Activated B cell treated with CpG ODN at 0.5 μM for 24 hours (primary cell): Measurements from ENCODE around the gene VCPKMT. TPM values are rescaled to one million over a fixed set of nuclear protein-coding genes. Genes with fewer than 3 reads are reported as not detected.
A peak's percentile ranks its signal among the peaks of the same experiment; 100 is the strongest.

Experiments used
- ATAC-seq: fragments of 200-7000 bp; cut with Tn5 transposase; one replicate; pipeline ENCODE4 v1.10.0; 2021; ENCODE audit warnings: low read depth, mild to moderate bottlenecking, moderate library complexity
- CTCF ChIA-PET: fragments of 350-600 bp; sonication (Branson Sonifier 250); formaldehyde crosslinking; loops from one replicate; lab custom pipeline; 2021; ENCODE audit warnings: antibody characterized with exemption; lab: Charles Lee
- POLR2A ChIA-PET: fragments of 350-600 bp; sonication (Branson Sonifier 250); formaldehyde crosslinking; loops from one replicate; lab custom pipeline; 2021; ENCODE audit warnings: antibody characterized with exemption; lab: Charles Lee
- DNase-seq: peaks from one replicate; pipeline ENCODE4 v3.0.0; 2022
- H3K27ac Mint-ChIP-seq: one replicate; pipeline ENCODE4 v1.8.0; 2020; ENCODE audit warnings: mixed read lengths
- H3K27me3 Mint-ChIP-seq: one replicate; pipeline ENCODE4 v1.8.0; 2021; ENCODE audit warnings: mixed read lengths
- H3K36me3 Mint-ChIP-seq: one replicate; pipeline ENCODE4 v1.8.0; 2021; ENCODE audit warnings: low read depth, mixed read lengths
- H3K4me1 Mint-ChIP-seq: one replicate; pipeline ENCODE4 v1.8.0; 2021; ENCODE audit warnings: mixed read lengths
- H3K4me3 Mint-ChIP-seq: one replicate; pipeline ENCODE4 v1.8.0; 2020; ENCODE audit warnings: mild to moderate bottlenecking, mixed read lengths
- H3K9me3 Mint-ChIP-seq: one replicate; pipeline ENCODE4 v1.8.0; 2020; ENCODE audit warnings: mixed read lengths
- intact Hi-C: fragments of 100-400 bp; cut with micrococcal nuclease; formaldehyde crosslinking; loops from one replicate; pipeline ENCODE4 v1.15.1; 2024
- total RNA-seq: library from RNA; stranded (reverse); gene quantifications from 2 replicates; pipeline ENCODE4 v1.2.3, GENCODE V29; 2022
- TF ChIP-seq, protein P1 (sequence below): fragments of 200-600 bp; IDR thresholded peaks from one replicate; pipeline ENCODE4 v1.8.0; 2022; ENCODE audit warnings: antibody characterized with exemption, mild to moderate bottlenecking

The VCPKMT gene
- total RNA-seq, 1 donor from 2014 or later, result 20.8 TPM

DNA sequence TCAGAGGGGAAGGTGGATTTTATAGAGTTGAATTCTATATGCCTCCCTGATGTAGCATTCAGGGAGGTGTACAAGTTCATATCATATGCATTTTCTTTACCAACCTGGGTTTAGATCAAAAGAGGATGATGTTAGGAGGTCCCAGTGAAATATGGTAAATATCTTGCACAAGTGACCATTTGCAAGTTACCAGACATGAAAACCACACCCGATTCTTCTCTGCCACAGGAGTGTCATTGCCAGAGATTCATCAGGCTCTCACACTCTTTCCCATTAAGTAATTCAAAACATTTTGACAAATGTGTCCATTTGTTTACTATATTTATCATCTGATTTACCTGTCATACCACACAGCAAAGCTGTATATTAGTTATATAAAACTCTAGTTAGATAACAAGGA lies 44.0 kb downstream of the VCPKMT start:
- POLR2A ChIA-PET, result interaction anchor here (1.4 to 4.9 kb wide), 4 partner anchors 10 to 210 kb away, joined by 5 to 44 read pairs (median 10); no protein-coding TSS in a partner anchor
- CTCF ChIA-PET, result interaction anchor here (1.2 kb wide), 1 partner anchor 32 kb away, joined by 4 read pairs; no protein-coding TSS in a partner anchor
- no peaks in the 10 kb centered on the region for H3K27me3 Mint-ChIP-seq

DNA sequence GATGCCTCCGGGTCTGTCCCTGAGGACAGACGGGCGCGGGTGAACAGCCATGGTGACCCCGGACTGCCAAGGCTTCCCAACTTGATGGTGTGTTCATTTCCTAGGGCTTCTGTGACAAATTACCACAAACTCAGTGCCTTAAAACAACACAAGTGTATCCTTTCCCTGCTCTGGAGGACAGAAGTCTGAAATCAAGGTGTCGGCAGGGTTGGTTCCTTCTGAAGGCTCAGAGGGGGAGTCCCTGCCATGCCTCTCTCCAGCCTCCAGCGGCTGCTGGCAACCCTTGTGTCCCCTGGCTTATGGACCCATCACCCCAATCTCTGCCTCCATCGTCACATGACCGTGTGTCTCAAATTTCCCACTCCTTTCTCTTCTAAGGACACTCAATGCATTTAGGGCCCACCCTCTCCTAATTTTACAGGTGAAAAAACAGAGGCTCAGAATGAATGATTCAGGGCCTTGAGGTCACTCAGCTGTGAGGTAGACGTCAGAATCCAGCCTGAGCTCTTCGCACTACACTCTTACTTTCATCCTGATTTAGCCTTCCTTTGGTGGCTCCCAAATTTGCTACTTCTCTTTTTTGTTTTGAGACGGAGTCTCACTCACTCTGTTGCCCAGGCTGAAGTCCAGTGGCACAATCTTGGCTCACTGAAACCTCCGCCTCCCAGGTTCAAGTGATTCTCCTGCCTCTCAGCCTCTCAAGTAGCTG lies 45.4 kb downstream of the VCPKMT start:
- peaks cover 29% of the 10 kb centered on the region for H3K36me3 Mint-ChIP-seq
- peak overlapping the region; percentile 73 for H3K27ac Mint-ChIP-seq
- CTCF ChIA-PET, result interaction anchor here (1.0 to 2.1 kb wide), 4 partner anchors 9 to 209 kb away, joined by 4 to 7 read pairs (median 4); no protein-coding TSS in a partner anchor
- H3K9me3 Mint-ChIP-seq, result no peaks in the 10 kb centered on the region
- no peaks in the 10 kb centered on the region for H3K27me3 Mint-ChIP-seq
- POLR2A ChIA-PET, result interaction anchor here (0.8 to 4.9 kb wide), 8 partner anchors 9 to 208 kb away, joined by 3 to 44 read pairs (median 4); no protein-coding TSS in a partner anchor
- intact Hi-C loops, result no loop called here
- H3K4me3 Mint-ChIP-seq, result peak overlapping the region; percentile 20
- DNase-seq, result no peak
- peak; percentile 52 for ATAC-seq
- peaks cover 53% of the 10 kb centered on the region for H3K4me1 Mint-ChIP-seq
- TF ChIP-seq, protein P1, sequence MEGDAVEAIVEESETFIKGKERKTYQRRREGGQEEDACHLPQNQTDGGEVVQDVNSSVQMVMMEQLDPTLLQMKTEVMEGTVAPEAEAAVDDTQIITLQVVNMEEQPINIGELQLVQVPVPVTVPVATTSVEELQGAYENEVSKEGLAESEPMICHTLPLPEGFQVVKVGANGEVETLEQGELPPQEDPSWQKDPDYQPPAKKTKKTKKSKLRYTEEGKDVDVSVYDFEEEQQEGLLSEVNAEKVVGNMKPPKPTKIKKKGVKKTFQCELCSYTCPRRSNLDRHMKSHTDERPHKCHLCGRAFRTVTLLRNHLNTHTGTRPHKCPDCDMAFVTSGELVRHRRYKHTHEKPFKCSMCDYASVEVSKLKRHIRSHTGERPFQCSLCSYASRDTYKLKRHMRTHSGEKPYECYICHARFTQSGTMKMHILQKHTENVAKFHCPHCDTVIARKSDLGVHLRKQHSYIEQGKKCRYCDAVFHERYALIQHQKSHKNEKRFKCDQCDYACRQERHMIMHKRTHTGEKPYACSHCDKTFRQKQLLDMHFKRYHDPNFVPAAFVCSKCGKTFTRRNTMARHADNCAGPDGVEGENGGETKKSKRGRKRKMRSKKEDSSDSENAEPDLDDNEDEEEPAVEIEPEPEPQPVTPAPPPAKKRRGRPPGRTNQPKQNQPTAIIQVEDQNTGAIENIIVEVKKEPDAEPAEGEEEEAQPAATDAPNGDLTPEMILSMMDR, result no peak

More for the DNA sequence above, 44.0 kb downstream of the VCPKMT start:
- Mint-ChIP-seq H3K27ac (no peak overlapping the region), H3K9me3 (no peaks in the 10 kb centered on the region), H3K4me3 (no peak overlapping the region), H3K36me3 (peaks cover 25% of the 10 kb centered on the region), H3K4me1 (peaks cover 50% of the 10 kb centered on the region)
- ATAC-seq, result no peak
- TF ChIP-seq, protein P1, result no peak
- intact Hi-C loops, result no loop called here
- DNase-seq, result no peak

DNA sequence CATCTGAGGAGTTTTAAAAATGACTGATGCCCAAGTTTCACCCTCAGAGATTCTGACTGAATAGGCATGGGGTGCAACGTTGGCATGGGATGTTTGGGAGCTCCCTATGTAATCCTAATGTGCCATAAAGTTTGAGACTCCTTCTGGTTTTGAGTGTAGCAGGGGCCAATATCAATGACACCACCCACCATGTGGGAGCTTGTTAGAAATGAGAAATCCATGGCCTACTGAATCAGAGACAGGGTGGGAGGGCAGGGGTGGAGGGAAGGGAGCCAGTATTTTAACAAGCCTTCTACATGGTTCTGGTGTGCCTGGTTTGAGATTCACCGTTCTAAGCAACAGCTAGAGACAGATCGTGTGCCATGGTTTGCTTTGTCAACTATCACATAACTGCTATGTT lies 46.1 kb downstream of the VCPKMT start:
- no peak for ATAC-seq
- CTCF ChIA-PET, result interaction anchor here (1.0 to 2.1 kb wide), 2 partner anchors 8 to 208 kb away, joined by 4 to 7 read pairs; no protein-coding TSS in a partner anchor
- TF ChIP-seq, protein P1, result no peak
- intact Hi-C loops, result no loop called here
- H3K4me3 Mint-ChIP-seq, result no peak overlapping the region
- H3K4me1 Mint-ChIP-seq, result peaks cover 58% of the 10 kb centered on the region
- no peaks in the 10 kb centered on the region for H3K27me3 Mint-ChIP-seq
- no peak for DNase-seq
- POLR2A ChIA-PET, result interaction anchor here (0.6 to 4.9 kb wide), 4 partner anchors 8 to 33 kb away, joined by 3 to 44 read pairs (median 9); no protein-coding TSS in a partner anchor
- H3K36me3 Mint-ChIP-seq, result peaks cover 29% of the 10 kb centered on the region
- no peaks in the 10 kb centered on the region for H3K9me3 Mint-ChIP-seq
- H3K27ac Mint-ChIP-seq, result peak overlapping the region; percentile 41

DNA sequence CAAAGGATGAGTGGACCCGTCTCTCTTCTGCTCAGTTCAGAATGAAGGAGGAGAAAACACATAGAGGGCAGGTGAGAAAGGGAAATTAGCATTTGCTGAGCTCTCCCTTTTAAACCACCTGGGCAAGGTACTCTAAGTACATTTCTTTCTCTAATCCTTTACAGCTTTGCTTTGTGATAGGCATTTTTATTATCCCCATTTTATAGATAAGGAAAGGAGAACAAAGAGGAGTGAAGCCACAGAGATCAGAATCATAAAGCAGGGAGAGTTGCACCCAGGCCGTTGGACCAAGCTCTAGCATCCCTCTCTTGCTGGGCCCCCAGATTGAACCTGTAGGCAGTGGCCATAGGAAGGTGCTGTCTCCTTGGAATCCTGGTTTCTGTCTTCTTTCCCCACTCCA lies 47.0 kb downstream of the VCPKMT start:
- DNase-seq, result no peak
- H3K9me3 Mint-ChIP-seq, result no peaks in the 10 kb centered on the region
- CTCF ChIA-PET, result interaction anchor here (2.1 kb wide), 1 partner anchor 208 kb away, joined by 7 read pairs; no protein-coding TSS in a partner anchor

More for the DNA sequence above, 47.0 kb downstream of the VCPKMT start:
- H3K27ac Mint-ChIP-seq, result peak overlapping the region; percentile 7
- TF ChIP-seq, protein P1, result no peak
- H3K27me3 Mint-ChIP-seq, result no peaks in the 10 kb centered on the region
- POLR2A ChIA-PET, result interaction anchor here (0.9 to 4.9 kb wide), 2 partner anchors 13 to 24 kb away, joined by 3 to 44 read pairs; no protein-coding TSS in a partner anchor
- H3K4me3 Mint-ChIP-seq, result no peak overlapping the region
- no peak for ATAC-seq
- peaks cover 65% of the 10 kb centered on the region for H3K4me1 Mint-ChIP-seq
- peaks cover 33% of the 10 kb centered on the region for H3K36me3 Mint-ChIP-seq
- intact Hi-C loops, result no loop called here
